Renal cortex interstitium (tissue), 11 donors: Measurements from ENCODE around the gene SMAD3. TPM values are rescaled to one million over a fixed set of nuclear protein-coding genes. Genes with fewer than 3 reads are reported as not detected.

Experiments
- DNase-seq, 11 donors: peaks; one replicate each; pipeline ENCODE4 v3.0.0-alpha.2; 2013; ENCODE audit warnings: low read depth in 9 of 11, low spot score in 4 of 11; ENCODE audit errors: extremely low read depth in 1 of 11
- polyA plus RNA-seq, 3 donors: library from polyadenylated mRNA; unstranded; fragments of 120-200 nt; gene quantifications; one replicate each; pipeline ENCODE4 v1.2.1, GENCODE V29; 2013; ENCODE audit not compliant: insufficient read length in 3 of 3

The SMAD3 gene
- polyA plus RNA-seq, 3 donors, result 48.3 to 73.3 (median 50.2) TPM

DNA sequence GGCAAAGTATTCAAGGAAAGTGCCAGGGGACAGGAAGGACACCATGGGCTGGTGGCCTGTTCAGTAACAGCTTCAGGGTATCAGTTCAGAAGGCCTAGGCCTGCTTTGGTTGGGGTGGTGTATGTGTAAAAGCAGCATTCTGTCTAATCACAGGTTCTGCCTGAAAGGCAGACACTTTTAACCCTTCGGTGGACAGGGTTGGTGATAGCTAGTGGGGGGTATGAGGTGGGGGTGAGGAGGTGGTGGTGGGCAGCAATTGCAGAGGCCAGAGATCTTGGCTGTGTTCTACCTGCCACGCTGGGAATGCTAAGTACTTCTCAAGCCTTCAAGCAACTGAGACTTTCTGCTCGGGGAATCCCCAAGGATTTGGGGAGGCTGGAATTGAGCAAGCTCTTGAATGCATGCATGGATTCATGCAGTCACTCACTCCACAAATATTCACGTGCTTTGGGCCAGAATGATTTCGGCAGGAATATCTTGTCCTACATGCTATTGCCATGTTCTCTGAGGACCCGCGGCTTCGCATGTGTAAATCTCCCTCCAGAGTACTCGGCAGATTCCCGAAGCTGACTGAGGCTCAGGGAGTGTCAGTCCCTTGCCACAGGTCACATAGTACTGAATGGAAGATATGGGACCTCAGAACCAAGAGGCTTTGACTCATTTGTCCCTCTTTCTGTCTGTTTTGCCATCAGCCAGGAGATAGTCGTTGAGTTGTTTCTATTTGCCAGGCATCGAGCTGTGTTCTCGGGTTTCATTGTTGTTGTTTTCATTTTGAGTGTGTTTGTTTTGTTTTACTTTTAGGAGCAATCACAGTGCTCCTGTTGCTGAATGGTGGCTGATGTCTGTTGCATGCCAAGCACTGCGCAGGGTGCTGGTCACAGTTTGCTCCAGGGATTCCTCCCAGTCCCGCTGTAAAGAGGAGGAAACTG is 65.5 kb downstream of the SMAD3 start:
- no peak for DNase-seq

DNA sequence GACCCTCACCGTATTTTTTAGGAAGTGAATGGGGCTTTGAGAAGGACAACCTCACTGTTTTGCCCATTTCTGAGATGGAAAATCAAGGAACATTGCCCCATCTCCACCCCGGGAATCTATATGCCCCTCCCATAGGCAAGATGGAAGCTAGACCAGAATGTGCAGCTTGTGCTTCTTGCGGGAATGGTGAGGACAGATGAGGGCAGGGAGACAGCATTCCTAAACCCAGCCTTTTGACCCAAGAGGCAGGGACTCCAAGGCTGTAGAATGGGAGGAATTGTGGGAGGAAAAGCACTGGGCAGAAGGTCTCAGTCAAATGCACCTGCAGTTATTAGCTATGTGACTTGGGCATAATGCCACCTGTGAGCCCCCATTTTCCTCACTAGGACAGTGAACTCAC is 66.9 kb downstream of the SMAD3 start:
- DNase-seq, result no peak

DNA sequence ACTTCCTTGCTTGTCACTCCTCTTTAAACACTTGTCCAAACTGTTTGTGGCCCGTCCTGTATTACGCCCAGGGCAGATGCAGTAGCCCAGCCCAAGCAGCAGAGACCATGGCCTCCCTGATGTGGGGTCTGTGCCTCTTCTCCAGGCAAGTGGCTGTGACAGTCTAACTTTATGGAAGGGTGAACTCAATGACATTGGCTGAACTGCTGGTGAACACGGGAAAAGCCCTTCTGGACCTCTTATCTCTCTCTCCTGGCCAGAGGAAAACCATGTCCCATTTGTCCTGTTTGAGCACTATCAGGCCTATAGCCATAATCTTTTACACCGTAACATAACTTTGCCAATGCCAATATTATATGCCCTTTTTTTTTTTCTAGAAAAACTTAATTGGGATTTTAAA is 67.6 kb downstream of the SMAD3 start:
- no peak for DNase-seq

DNA sequence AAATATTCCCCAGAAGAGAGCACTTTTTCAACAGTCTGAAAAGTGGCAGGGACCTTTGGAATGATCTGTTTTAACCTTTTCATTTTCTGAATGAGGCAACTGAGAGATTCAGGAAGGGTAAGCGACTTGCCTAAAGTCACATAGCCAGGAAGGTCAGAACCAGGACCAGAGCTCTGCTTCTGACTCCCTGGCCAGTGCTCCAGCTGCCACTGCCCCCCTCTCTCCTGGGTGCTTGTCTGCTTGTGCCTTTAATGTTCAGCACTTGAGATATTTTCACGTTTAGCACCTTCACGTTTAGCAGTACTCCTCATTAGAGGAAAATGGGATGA is 68.3 kb downstream of the SMAD3 start:
- no peak for DNase-seq

DNA sequence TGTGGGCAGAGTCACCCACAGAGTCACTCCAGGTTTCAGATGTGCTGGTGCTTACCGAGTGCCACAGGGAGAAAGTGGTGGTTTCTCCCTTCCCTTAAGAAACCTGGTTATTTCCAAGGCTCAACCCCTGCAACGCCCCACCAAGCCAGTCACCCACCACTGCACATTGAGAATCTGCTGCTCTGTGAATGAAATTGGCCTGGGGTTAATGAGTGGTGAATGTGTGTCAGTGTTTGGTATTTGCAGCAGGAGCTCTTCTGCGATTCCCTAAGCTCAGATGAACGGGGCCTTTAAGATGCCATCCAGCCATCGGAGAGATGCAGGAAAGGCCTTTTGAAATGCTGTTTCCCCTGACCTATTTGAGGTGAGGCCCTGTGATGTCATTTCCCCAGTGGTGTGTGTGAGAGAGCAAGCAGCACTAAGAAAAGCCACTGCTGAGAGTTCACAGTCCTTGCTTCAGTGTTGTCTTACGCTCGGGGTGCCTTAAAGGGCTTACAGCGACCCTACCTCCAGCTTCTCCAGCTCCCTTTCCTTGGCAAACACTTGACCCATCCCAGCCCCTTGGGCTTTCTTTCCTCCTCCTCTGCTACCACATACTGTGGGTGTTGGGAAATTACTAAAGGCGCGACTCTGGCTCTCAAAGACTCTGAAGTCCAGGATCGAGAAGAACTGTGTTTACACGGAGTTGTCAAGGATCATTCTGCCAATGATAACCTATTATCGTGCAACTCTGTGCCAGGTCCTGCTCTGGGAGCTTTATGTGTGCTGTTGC is 68.9 kb downstream of the SMAD3 start:
- peak in 6 of 11 donors; percentile 55 to 87 (median 80) for DNase-seq

DNA sequence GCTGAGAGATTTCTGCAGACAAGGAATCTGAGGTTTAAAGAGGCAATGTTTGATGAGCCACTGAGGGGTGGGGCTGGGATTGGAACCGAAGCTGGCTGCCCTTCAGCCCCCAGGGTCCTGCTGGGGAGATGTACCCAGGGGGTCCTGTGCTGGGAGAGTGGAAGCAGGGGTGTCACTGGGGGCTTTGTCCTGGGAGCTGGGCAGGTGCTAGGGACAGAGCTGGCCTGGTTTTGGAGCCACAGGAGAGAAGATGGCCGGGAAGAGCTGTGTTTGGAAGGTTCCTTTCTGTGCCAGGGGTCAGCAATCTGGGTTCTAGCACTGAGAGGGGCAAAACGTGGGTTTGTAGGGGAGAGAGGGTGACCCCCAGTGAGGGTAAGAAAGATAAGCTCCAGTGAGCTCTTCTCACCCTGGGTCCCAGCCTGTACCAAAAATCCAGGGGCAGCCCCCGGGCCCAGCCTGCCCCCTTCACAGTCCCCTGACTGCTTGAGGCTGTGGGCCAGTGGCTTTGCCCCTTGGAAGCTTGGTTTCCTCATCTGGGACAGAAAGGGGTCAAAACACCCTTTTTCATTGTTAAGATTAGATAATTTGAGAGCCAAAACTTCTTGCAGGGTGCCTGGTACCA is 69.6 kb downstream of the SMAD3 start:
- DNase-seq, result no peak

DNA sequence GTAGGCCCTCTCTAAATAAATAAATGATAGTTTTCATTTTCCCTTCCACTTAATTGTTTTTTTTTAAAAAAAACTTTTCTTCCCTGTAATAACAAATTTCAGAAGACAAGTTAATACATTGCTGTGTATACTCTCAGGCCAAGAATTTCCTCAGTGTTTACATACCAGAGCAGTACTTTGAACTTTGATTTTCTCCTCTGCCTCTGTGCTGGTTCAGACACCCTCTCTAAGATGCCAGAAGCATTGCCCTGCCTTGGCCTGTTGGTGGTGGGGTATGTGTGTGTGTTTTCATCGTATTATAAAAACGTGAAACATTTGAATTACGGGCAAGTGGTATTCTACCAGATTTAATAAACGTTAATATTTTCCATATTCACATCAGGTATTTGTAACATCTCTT is 70.1 kb downstream of the SMAD3 start:
- no peak for DNase-seq

DNA sequence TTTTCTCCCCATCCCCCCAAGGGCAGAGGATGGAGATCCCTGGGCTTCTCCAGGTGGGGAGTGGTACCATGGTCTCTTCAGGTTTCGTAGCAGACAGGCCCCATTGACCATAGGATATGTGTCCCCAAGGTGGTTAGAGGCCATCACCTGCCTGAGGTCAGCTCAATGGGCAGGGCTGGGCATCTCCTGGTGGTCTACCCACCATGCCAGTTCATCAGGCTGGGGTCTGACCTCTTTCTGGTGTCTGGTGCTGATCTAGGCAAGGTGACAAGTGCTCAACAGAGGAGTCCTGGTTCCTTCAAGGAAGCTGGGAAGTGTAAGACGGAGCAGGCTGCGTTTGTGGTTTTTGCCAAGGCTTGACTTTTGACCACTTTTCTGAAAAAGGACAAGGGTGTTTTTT is 71.4 kb downstream of the SMAD3 start:
- no peak for DNase-seq

DNA sequence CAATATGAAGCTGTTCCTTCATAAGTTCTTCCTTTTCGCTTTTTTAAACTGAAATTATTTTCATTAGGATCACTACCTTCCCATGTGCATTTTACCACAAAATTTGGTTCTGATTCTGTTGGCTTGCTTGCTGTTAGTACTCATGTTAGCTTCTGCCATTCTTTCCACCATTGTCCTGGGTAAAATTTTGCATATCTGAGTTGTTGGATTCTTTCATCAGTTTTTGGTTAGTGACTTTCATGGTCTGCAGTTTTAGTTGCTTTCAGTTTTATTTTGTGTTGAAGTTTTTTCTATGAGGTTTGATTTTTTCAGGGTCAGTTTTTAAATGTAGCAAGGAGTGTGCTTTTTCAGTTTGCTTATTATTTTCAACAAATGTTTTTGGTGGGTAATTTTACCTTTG is 71.9 kb downstream of the SMAD3 start:
- DNase-seq, result no peak

DNA sequence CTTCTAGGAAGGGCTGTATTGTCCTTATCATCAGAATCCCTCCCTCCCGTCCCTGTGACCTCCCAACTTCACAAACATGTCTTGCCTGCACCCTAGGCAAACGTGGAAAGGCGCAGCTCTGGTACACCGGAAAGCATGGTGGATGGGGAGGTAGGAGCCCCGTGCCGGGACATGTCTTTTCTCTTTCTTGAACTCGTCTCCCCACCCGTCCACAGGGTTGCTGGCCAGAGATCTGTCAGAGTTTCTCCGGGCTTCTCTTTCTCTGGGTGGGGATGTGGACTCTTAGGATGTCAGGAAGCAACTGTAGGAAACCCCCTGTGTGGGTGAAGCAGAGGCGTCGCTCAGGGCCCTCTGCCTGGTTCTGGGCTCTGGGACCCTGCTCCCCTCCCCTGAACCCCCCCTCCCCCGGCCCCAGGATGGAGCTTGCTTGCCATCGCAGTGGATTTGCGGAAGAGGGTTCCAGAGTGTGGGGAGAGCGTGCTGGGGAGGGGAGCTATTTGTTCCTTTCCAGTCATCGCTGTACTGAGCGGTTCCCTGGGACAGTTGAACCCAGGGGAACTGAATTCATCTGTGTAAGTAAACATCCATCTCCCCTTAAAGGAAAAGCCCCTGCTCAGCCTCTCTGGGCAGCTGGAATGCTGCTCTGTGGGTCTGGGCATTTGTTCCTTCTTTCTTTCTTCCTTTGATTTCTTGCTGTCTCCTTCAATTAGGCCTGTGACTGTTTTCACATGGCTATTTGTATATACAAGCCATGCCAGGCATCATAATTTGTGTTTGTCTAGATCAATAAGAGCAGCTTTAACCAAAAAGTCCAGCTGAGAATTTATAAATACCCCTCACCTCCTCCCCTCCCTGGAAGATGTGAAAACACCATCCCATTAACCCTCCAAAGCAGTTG is 72.8 kb downstream of the SMAD3 start:
- no peak for DNase-seq

DNA sequence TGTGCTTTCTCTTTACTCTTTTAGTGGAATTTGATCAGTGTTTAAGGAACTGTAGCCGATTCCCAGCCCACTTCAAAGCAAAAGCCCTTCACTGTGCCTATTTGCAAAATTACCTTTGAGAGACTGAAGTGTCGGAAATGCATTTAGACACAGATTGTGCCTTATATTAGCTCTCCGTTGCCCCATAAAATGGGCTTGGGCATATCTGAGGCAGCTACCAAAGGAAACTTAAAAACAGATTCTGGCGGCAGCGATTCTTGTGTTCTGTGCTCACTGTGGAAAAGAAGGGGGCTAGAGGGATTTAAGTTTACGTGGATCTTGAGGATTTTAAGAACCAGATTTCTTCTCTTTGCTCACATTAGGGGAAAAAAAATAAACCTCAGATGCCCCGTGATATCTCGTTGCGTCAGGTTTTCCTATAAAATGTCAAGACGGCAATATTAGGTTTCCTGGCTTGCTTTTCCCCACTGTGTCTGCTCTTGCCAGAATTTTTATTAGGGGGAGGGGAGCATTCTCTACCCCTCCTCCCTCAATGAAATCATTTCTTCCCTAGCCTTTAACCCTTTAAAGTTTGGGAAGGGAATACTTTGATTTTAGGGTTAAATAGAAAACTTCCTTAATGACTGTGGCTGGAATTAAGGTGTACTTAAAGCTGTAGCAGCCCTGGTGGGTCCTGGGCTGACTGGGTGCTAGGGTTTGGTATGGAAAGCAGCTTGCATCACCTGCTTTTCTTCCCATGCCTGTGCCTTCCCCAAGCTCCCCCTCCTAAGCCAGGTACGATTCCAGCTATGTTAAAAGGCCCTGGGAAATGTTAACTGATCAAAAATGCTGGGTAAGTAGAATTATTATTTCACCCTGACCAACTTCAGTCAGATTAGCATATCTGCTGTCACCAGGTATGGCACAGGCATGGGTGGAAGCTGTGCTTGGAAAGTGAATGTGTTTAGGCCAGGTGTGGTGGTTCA is 73.8 kb downstream of the SMAD3 start:
- DNase-seq, result no peak

DNA sequence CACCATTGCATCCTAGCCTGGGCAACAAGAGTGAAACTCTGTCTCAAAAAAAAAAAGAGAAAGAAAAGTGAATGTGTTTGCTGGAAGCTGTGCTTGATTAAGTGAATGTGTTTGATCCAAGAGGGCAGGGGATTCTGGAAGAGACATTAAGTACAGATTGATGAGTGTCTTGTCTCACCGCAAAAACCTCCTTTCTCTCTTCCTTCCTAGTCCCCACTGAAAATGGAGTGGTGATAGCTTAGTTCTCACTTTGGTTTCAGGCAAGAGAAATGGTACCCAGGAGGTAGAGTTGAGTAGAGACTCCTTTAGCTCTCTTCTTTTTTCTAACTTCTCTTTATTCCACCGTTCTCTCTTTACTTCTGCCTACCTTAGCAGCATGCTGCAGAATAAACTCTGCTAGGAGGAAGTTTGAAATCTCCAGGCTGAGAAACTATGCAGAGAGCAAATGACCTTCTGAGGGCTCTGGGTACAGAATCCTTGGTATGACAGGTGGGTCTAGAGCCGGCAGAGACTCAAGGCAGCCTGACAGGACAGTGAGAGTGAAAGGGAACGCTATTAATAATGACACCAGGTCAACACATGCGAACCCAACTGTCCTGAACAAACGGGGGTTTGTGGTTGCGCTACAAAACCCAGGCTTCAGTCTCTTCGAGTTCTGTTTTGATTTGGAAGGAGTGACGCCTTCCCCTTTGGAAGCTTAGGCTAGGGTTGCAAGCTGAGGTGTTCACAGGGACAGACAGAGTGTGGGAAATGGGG is 74.9 kb downstream of the SMAD3 start:
- no peak for DNase-seq

DNA sequence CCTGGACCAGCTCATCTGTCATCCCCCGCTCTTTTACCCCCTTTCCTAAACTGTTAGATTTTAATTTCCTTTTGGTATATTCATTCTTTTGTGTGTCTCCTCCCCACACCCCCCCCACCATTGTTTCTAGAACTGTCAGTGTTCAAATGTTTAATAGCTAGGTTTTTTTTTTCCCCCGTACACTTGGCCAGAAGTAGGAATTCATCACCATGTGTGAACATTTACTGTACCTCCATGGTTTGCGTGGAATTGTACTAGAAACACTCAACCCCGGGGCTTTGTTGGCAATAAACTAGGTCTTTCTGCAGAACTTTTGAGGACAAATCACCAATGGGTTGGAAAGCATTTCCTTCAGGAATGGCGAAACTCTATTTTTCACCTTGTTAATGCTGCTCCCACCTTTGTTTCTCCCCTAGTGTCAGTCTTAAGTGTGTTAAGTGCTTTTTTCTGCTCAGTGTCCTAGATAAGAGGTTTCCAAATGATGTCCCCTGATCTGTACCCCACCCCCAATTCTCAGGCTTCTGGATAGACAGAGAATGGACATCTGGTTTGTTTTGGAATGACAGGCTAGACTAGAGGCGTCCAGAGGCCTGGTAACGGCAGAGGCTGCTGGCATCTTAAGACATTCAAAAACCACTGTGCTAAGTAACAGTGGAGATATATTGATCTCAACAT is 76.8 kb downstream of the SMAD3 start:
- no peak for DNase-seq

DNA sequence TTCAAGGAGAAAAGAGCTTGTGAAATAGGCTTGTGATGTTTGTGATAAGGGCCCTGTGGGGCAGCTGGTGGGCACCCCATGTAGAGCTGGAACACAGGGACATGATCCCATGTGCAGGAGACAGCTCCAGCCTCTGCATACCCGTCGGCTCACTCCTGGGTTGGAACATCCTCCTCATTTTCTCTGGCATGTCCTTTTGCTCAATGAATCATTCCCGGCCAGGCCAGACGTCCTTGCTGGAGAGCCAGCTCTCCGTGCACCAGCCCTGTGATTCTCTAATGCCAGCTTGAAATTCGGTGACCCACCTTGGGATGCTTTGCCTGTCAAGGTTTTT is 77.3 kb downstream of the SMAD3 start:
- DNase-seq, result no peak

DNA sequence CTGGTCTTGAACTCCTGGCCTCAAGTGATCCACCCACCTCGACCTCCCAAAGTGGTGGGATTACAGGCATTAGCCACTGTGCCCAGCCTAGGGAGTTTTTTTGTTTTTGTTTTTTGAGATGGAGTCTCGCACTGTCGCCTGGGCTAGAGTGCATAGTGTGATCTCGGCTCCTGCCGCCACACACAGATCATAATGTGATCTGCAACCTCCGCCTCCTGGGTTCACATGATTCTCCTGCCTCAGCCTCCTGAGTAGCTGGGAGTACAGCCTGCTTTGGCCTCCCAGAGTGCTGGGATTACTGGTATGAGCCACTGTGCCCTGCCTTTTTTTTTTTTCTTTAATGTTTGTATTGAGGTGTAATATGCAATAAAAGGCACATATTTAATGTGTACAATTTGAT is 78.2 kb downstream of the SMAD3 start:
- DNase-seq, result no peak

DNA sequence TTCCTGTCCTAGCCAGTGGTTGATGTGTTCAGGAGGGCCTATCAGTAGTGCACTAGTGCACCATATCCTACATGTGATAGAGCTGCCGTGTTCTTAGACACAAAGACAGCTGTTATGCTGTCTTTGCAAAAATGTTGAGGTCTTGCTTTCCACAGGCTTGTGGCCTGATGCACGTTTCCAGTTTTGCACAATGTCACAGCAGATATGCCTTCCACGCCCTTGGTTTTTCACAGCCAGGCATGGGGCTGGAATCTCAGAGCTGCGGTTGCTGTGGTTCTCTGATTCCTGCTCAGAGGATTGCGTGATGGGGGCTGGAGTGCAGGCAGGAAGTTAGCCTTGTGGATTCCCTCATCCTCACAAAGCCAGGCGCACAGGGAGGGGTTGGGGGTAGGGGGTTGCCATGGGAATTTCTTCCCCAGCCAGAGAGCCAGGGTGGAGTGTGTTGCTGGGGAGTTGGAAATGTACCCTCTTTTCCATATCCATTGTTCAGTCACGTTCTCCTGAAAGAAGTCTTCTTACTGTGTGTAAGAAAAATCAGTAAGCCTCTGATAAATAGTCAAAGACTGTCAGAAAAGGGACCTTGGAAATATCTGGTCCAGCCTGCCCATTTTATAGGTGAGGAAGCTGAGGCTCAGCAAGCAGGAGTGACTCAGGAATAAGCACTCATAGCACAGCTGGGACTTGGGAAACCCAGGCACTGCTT is 79.4 kb downstream of the SMAD3 start:
- DNase-seq, result no peak

DNA sequence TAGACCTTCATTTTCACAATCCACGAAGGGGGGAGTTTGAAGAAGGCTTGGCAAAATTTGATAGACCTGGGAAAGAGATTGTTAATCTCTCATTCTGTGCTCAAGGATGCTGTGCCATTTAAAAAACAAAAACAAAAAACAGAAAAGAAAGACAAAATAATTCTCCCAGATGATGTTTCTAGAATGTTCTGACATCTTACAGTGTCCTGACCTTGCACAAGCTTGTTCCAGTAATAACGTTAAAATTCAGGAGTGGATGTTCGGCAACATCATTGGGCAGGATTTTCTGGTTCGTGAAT is 79.9 kb downstream of the SMAD3 start:
- no peak for DNase-seq
